Right forelimb (tissue), 1 donor: Measurements from ENCODE around the gene ZFYVE1.
"Not testable (repeated sequence)": the region's sequence is repeated elsewhere in the genome, so short reads cannot be mapped to it uniquely, and the experiment has no call there.

Experiments used
- DNase-seq: peaks from one replicate; pipeline ENCODE4 v3.0.0-alpha.2; 2018

ZFYVE1 gene, protein sequence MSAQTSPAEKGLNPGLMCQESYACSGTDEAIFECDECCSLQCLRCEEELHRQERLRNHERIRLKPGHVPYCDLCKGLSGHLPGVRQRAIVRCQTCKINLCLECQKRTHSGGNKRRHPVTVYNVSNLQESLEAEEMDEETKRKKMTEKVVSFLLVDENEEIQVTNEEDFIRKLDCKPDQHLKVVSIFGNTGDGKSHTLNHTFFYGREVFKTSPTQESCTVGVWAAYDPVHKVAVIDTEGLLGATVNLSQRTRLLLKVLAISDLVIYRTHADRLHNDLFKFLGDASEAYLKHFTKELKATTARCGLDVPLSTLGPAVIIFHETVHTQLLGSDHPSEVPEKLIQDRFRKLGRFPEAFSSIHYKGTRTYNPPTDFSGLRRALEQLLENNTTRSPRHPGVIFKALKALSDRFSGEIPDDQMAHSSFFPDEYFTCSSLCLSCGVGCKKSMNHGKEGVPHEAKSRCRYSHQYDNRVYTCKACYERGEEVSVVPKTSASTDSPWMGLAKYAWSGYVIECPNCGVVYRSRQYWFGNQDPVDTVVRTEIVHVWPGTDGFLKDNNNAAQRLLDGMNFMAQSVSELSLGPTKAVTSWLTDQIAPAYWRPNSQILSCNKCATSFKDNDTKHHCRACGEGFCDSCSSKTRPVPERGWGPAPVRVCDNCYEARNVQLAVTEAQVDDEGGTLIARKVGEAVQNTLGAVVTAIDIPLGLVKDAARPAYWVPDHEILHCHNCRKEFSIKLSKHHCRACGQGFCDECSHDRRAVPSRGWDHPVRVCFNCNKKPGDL

DNA sequence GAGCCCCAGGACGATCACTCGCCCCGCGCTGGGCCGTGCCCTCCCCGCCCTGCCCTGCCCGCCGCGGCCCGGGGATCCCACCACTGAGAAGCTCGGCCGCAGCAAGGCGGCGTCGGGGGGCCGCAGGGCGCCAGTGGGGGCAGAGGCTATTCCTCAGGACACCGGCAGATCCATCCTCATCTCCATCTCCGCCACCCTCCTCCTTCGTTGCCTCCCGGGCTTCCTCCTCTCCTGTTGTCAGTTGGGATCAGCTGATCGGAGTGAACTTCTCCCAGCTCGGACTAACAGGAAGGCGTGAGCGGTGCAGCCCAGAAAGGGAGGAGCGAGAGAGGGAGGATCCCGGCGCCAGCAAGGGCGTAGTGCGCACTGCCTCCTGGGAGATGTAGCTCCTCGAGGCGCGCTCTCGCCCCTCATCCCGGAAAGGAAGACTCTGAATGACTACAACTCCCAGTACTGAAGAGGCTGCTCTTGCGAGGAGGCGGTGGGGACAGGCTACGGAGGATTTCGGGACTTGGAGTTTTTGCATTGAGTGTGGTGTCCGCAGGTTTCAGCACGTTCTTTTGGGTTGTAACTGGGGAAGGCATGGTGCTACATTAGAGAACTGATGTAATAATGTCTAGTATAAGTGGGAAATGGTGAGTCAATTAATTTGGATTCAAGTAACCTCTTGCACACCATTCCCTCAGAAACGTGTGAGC is at the start of gene ZFYVE1:
Gene ZFYVE1, minus strand, starts transcription at position 262 of the 698 bp plus-strand sequence. CDS start 2,598 bp downstream, outside the sequence.
- DNase-seq: peak; percentile 96

DNA sequence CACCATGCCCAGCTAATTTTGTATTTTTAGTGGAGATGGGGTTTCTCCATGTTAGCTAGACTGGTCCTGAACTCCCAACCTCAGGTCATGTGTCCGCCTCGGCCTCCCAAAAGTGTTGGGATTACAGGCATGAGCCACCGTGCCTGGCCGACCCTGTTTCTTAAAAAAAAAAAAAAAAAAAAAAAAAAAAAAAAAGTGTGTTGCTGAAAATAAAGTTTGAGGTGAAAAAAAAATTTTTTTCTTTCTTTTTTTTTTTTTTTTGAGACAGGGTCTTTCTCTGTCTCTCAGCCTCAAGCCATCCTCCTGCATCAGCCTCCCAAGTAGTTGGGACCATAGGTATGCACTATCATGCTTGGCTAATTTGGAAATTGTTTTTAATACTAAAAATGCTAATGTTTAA is 42.7 kb upstream of the ZFYVE1 start:
- no peak for DNase-seq

DNA sequence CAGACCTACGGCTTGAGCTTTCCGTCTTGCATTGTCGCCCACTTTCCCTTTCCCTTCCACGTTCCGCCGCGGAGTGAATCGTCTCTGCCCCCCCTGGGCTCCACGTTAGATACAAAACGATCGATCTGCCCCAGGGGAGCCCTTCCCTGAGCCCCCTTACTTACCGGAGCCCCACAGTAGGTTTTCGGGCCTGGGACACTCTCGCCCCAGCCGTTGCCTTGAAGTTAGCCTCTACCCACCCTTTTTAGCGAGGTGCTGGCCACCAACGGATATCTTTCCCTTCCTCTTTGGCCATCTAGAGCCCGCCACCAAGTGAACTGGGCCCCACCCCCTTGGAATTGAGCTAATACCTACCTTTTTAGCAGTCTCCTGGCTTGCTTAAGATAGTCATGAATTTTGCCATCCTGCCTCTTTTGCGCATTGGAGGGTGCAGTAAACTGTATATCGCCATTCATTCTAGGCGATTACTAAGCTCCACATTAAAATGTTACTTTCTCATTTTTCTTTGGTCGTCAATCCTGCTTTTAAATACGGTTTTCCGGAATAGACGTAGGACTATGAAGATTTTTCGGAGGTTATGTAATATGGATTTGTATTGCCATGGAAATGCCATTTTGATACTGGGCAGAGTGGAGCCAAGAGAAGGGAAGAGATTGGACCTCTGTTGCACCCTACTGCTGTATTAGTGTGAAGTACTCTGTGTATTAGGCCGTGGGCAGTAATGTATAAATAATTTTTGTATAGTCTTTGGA is 32.2 kb upstream of the ZFYVE1 start:
- DNase-seq: no peak

DNA sequence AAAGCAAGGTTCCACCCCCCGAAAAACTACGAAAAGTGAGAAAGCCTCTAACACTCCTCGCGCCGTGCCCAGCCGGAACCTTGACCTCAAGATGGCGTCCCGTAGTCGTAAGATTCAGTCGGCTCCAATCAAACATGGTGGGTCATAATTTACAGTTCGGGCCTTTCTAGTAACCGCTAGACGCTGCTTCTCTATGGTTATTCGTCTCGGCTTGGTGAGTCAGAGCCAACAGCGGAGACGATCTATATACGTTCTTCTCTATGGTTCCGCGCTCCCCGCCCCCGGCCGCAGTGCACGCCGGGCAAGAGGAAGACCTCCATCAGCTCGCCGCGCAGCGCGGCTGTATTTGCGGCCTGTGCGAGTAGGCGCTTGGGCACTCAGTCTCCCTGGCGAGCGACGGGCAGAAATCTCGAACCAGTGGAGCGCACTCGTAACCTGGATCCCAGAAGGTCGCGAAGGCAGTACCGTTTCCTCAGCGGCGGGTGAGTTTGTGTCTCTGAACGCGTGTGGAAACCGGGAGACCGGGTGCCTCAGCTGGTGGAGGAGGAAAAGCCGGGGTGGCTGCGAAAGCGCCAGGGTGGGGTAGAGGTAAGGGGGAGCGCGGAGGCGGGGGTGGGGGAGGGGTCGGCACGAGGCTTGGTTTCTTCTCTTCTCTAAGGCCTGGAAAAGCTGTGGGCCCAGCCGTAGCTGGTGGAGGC is 31.5 kb upstream of the ZFYVE1 start, which contains the start of gene RBM25:
Gene RBM25, plus strand, starts transcription at position 311 of the 698 bp plus-strand sequence. CDS start 13,108 bp downstream, outside the sequence.
- peak; percentile 96 for DNase-seq

DNA sequence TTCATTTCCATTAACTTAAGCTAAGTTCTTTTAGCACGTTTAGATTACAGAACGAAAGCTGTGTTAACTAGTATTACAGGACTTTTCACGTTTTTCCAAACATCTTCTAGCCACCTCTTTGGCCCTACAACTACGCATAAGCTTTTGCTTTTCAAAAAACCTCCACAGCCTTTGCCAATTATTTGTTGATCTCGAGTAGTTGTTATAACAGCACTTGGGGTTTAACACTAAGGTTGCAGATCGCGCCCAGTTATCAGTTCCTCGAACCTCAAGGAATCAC is 31.0 kb upstream of the ZFYVE1 start:
- no peak for DNase-seq

DNA sequence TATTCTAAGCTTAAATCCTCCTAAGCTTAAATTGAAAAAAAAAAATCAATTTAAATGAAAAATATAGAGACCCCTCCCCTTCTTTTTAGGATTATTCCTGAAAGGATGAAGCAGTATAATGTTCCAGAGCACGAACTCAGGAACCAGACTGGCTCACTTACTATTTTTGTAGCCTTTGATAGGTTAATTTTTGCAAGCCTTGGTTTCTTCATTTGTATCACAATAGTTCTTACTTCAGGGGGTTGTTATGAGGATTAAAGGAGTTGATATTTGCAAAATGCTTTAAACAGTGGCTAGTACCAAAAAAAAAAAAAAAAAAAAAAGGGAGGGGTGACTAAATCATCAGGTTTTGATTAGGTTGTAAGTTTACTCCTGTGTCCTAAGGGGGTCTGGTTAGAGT is 28.3 kb upstream of the ZFYVE1 start:
- DNase-seq: no peak

DNA sequence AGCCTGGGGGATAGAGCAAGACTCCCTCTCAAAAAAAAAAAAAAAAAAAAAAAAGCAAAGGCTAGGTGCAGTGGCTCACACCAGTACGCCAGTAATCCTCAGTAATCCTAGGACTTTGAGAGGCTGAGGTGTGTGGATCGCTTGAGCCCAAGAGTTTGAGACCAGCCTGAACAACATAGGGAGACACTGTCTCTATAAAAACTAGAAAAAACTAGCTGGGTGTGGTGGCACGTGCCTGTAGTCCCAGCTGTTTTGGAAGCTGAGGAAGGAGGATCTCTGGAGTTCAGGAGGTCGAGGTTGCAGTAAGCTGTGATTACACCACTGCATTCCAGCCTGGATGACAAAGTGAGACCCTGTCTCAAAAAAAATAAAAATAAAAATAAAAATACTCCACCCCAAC is 22.5 kb upstream of the ZFYVE1 start:
- no peak for DNase-seq

DNA sequence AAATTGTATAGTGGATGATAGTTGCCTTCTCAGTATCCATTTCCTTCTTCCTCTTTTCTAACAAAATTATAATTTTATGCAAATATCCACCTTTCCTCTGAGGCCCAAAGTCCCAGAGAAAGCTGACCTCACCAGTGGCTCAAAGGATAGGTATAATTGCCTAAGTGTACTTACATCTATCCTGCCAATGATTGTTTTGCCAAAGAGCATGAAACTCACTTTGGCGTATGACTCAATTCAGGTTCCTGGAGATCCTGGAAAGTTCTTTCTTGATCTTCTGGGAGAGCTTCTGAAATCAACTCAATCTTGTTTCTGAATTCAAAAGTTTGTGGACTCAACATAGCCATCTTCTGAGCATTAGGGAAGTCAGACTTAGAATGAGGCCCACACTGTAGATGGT is 20.9 kb upstream of the ZFYVE1 start:
- no peak for DNase-seq

DNA sequence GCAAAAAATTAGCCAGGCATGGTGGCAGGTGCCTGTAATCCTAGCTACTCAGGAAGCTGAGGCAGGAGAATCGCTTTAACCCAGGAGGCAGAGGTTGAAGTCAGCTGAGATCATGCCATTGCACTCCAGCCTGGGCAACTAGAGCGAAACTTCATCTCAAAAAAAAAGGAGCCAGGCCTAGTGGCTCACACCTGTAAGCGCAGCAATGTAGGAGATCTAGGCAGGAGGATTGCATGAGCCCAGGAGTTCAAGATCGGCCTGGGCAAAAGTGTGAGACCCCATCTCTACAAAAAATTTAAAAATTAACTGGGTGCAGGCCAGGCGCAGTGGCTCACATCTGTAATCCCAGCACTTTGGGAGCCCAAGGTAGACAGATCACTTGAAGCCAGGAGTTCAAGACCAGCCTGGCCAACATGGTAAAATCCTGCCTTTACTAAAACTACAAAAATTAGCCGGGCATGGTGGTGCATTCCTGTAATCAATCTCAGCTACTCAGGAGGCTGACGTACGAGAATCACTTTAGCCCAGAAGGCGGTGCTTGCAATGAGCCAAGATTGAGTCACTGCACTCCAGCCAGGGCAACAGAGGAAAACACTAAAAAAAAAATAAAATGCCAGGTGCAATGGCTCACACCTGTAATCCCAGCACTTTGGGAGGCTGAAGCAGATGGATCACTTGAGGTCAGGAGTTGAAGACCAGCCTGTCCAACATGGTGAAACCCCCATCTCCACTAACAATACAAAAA is 10.0 kb upstream of the ZFYVE1 start:
- DNase-seq: not testable (repeated sequence)

DNA sequence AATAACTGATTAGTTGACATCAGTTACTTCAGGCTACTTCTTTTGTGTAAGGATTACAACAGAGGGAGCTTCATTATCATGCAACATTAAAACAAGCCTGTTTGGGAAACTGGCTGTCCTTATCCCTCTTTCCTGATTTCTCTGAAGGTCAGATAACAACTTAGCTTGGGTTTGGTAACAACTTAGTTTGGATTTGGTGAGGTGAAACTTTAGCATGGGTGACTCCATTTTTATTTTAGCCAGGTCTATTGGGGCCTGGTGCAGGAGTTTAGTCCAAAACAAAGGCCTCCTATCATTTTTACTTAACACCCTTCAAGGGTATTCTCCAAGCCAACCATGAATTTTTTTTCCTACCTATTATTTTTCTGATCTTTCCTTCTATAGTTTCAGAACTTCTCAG is 1.1 kb upstream of the ZFYVE1 start:
- DNase-seq: no peak

DNA sequence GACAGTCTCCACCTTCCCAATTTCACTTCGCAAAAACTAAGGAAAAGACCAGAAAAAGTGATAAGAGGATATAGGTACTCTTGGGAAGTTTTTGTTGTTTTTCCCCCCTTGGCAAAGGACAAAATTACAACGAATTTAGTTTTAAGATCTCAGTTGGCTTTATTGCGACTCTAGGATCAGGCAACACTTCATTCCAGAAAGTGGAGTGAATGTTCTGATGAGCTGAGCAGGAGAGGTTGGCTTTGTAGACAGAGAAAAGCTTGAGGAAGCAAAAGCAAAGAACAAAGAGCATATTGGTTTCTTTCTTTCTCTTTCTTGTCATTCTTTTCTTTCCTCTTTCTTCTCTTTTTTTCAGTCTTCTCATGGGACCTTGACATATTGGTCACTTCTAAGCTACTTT is 640 bp upstream of the ZFYVE1 start:
- no peak for DNase-seq

DNA sequence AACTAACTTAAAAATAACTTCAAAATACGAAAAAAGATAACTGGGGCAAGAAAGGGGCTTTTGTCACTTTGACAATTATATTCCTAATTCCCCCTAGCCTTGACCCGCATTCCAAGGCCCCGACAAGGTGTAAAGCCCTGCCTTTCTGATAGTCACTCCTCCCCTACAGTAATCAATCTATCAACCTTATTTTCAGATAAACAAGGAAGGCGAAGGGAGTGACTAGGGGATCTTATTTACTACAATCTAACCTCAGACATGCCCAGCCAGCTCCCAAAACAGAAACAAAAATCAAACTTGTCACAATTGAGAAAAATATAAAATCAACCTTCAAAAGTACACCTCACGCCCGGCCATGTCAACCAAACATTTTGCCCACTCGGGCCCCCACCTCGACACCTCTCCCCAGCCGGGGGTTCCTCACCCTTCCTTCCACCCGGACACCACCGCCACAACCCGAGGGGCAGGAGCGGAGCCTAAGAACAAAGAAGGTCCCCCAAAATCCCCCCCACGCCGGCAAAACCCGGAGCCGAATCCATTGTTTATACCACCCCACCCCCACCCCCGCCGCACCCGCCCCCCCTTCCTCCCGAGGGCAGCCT is 562 bp downstream of the ZFYVE1 start:
- DNase-seq: no peak

DNA sequence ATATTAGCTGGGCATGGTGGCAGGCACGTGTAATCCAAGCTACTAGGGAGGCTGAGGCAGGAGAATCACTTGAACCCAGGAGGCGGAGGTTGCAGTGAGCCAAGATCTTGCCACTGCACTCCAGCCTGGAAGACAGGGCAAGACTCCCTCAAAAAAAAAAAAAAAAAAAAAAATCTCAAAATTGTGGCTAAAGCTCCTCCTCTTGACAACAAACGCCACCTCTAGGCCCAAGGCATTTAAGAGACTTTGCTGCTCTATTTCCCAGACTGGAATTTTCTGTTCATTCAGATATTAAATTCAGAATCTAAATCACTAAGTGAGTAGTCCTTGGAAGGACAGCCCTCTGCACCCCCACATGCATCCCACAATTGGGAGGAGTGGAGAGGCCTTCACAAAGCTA is 1.4 kb downstream of the ZFYVE1 start:
- DNase-seq: no peak

DNA sequence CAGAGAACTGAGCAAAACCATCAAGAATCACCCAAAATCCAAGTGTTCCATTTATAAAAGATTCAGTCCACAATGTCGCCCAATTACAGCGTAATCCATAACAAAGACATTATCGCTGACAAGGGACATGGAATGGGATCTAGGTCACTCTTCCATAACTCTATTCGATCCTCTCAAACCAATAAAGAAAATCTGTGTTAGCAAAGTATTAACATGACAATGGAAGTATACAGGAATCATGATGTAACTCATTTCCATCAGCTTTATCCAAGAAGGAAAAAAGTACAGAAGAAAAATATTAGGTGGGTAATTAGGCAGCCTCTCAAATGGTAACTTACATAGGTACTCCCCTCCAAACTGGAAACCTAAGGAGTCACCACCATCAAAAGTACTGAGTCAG is 4.9 kb downstream of the ZFYVE1 start:
- DNase-seq: no peak

DNA sequence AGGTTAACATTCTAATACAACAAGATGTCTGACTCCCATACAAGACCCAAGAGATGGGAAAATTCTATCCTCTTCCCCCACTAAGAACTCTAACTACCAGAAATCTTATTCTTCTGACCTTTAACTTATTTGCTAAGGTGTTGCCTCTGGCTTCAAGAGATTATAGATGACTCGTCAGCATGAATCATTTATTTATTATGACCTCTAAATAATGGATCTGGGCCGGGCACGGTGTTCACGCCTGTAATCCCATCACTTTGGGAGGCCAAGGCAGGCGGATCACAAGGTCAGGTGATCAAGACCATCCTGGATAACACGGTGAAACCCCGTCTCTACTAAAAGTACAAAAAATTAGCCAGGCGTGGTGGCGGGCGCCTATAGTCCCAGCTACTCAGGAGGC is 10.9 kb downstream of the ZFYVE1 start:
- DNase-seq: not testable (repeated sequence)

DNA sequence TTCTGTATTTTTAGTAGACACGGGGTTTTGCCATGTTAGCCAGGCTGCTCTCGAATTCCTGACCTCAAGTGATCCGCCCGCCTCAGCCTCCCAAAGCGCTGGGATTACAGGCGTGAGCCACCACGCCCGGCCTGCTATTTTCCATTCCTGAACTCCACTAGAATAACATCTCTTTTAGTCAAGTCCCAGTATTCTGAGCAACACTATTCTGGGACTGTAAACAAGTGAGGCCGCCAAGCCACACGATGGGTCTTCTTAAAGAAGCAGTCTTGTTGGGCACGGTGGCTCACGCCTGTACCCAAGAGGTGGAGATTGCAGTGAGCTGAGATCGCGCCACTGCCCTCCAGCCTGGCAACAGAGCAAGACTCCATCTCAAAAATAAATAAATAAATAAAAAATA is 11.4 kb downstream of the ZFYVE1 start:
- DNase-seq: not testable (repeated sequence)

DNA sequence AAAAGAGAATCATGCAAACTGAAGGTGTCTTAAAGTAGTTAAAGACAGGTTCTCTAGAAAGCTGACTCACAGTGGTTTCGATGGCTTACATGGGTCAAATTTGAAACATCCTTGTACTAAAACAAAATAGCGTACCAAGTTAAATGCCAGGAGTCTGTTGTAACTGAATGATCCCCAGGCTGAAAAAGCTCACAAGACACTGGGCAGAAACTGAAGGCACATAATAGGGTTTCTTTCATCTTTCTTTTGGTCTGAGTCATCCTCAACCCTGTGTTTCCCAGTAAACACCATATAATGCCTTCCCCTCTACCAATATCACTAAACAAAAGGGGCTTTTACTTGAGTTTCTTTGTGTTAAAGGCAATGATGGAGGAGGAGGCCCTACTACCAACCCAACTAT is 12.8 kb downstream of the ZFYVE1 start:
- DNase-seq: no peak

DNA sequence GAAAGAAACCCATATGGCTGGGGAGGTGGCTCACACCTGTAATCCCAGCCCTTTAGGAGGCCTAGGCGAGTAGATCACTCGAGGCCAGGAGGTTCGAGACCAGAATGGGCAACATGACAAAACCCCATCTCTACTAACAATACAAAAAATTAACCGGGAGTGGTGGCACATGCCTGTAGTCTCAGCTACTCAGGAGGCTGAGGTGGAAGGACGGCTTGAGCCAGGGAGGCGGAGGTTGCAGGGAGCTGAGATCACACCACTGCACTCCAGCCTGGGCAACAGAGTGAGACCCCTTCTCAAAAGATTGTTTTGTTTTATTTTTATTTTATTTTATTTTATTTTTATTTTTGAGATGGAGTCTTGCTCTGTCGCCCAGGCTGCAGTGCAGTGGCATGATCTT is 15.7 kb downstream of the ZFYVE1 start:
- not testable (repeated sequence) for DNase-seq

DNA sequence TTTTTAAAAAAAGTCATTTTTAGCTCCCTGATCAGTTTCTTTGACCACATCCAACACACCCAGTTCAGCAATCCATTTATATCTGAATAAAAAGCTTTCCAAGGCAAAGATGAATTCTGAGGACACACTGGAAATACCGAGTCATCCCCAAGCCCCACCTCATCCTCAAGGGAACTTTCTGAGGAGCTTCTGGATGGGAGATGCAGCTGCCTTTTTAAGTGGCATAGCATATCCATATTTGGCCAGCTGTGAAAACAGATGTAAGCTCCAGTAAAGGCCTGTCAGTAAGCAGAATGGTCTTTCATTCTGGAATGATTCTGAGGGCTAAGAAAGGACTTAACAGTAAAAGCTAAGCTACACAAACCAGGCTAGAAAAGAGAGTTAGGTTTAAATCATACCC is 18.4 kb downstream of the ZFYVE1 start:
- DNase-seq: no peak

DNA sequence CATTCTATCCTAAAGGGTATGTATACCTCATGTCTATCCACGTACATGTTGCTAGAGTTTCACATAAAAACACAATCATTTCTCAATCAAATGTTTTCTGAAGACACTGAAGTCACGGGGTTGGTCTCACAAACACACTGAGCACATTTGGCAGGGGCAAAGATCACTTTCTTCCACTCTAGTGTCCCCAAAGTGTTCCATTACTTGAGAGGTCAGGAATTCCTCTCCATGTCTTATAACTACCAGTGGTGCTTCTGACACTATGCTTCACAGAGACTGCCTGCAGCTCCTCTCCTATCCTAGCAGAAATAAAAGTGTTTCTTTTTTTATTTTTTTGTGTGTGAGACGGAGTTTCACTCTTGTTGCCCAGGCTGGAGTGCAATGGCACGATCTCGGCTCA is 19.1 kb downstream of the ZFYVE1 start:
- DNase-seq: no peak

DNA sequence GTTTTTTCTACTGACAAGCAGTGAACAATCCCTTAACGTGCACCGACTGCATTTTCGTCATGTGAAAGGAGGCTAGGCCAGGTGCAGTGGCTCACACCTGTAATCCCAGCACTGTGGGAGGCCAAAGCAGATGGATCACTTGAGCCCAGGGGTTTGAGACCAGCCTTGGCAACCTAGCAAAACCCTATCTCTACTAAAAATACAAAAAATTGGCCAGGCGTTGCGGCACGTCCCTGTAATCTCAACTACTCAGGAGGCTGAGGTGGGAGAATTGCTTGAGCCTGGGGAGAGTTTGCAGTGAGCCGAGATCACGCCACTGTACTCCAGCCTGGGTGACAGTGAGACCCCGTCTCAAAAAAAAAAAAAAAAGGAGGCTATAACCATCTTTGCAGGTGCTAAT is 22.3 kb downstream of the ZFYVE1 start:
- DNase-seq: not testable (repeated sequence)
